H9 (cell line): ENCODE measurements around the gene TBC1D22A. TPM values are rescaled to one million over a fixed set of nuclear protein-coding genes. Genes with fewer than 3 reads are reported as not detected.

Experiments used
- DNase-seq: peaks from one replicate; pipeline ENCODE4 v3.0.0-alpha.2; 2017
- H2AFZ ChIP-seq: one replicate; pipeline ENCODE4 v1.6.1; 2013; ENCODE audit warnings: mild to moderate bottlenecking, low read length, control low read depth, moderate library complexity
- H2AK5ac ChIP-seq: 2 replicates; pipeline ENCODE4 v1.6.1; 2013; ENCODE audit warnings: low read length, control low read depth, mixed read lengths; ENCODE audit not compliant: insufficient read length
- H2BK120ac ChIP-seq: one replicate; pipeline ENCODE4 v1.6.1; 2013; ENCODE audit warnings: low read depth, mild to moderate bottlenecking, low read length, control low read depth, inconsistent platforms; ENCODE audit not compliant: poor library complexity, severe bottlenecking
- H2BK12ac ChIP-seq: 2 replicates; pipeline ENCODE4 v1.6.1; 2013; ENCODE audit warnings: low read length, control low read depth, mixed read lengths, low read depth; ENCODE audit not compliant: insufficient read length
- H2BK15ac ChIP-seq: 2 replicates; pipeline ENCODE4 v1.6.1; 2013; ENCODE audit warnings: low read depth, low read length, control low read depth
- H2BK20ac ChIP-seq: one replicate; pipeline ENCODE4 v1.6.1; 2013; ENCODE audit warnings: low read depth, mild to moderate bottlenecking, low read length, control low read depth, inconsistent platforms; ENCODE audit not compliant: poor library complexity, severe bottlenecking
- H2BK5ac ChIP-seq: 2 replicates; pipeline ENCODE4 v1.6.1; 2013; ENCODE audit warnings: low read length, control low read depth, mixed read lengths; ENCODE audit not compliant: insufficient read length
- H3K14ac ChIP-seq: 2 replicates; pipeline ENCODE4 v1.6.1; 2013; ENCODE audit warnings: low read length, control low read depth; ENCODE audit not compliant: insufficient read depth
- H3K18ac ChIP-seq: 2 replicates; pipeline ENCODE4 v1.6.1; 2013; ENCODE audit warnings: low read depth, mild to moderate bottlenecking, mixed read lengths, low read length, control low read depth; ENCODE audit not compliant: insufficient read length
- H3K23ac ChIP-seq: 2 replicates; pipeline ENCODE4 v1.6.1; 2013; ENCODE audit warnings: low read length, control low read depth, mixed read lengths, low read depth; ENCODE audit not compliant: insufficient read length
- H3K23me2 ChIP-seq: 2 replicates; pipeline ENCODE4 v1.6.1; 2013; ENCODE audit warnings: low read depth, mild to moderate bottlenecking, mixed read lengths, low read length, control low read depth; ENCODE audit not compliant: insufficient read length, poor library complexity, severe bottlenecking
- H3K27ac ChIP-seq: 2 replicates; pipeline ENCODE4 v1.5.1; 2013; ENCODE audit warnings: low read length, control low read depth, mixed read lengths, low read depth; ENCODE audit not compliant: insufficient read length
- H3K27me3 ChIP-seq: 2 replicates; pipeline ENCODE4 v1.6.1; 2013; ENCODE audit warnings: low read length, control low read depth, inconsistent platforms; ENCODE audit not compliant: insufficient read depth
- H3K4ac ChIP-seq: 2 replicates; pipeline ENCODE4 v1.6.1; 2013; ENCODE audit warnings: low read depth, mild to moderate bottlenecking, control low read depth, inconsistent platforms, low read length, moderate library complexity
- H3K4me1 ChIP-seq: 2 replicates; pipeline ENCODE4 v1.6.1; 2013; ENCODE audit warnings: low read length, control low read depth, inconsistent platforms; ENCODE audit not compliant: insufficient read depth
- H3K4me2 ChIP-seq: 2 replicates; pipeline ENCODE4 v1.6.1; 2013; ENCODE audit warnings: low read length, control low read depth, mixed read lengths; ENCODE audit not compliant: insufficient read length, insufficient read depth
- H3K56ac ChIP-seq: 2 replicates; pipeline ENCODE4 v1.6.1; 2013; ENCODE audit warnings: low read depth, mild to moderate bottlenecking, mixed read lengths, low read length, control low read depth; ENCODE audit not compliant: insufficient read length
- H3K79me1 ChIP-seq: 2 replicates; pipeline ENCODE4 v1.6.1; 2013; ENCODE audit warnings: low read depth, mild to moderate bottlenecking, moderate library complexity, low read length, control low read depth, inconsistent platforms; ENCODE audit not compliant: insufficient read depth, poor library complexity, severe bottlenecking
- H3K79me2 ChIP-seq: 2 replicates; pipeline ENCODE4 v1.6.1; 2013; ENCODE audit warnings: low read length, control low read depth, inconsistent platforms; ENCODE audit not compliant: insufficient read depth
- H3K9ac ChIP-seq: 2 replicates; pipeline ENCODE4 v1.6.1; 2013; ENCODE audit warnings: low read length, control low read depth, mixed read lengths; ENCODE audit not compliant: insufficient read length; ENCODE audit errors: extremely low read depth
- H3K9me3 ChIP-seq: one replicate; pipeline ENCODE4 v1.6.1; 2013; ENCODE audit warnings: low read depth, low read length, inconsistent platforms; ENCODE audit not compliant: control insufficient read depth
- H3T11ph ChIP-seq: one replicate; pipeline ENCODE4 v1.6.1; 2013; ENCODE audit warnings: mild to moderate bottlenecking, low read length, control low read depth, inconsistent platforms
- H4K20me1 ChIP-seq: one replicate; pipeline ENCODE4 v1.6.1; 2013; ENCODE audit not compliant: control insufficient read depth, insufficient read length, insufficient read depth
- H4K5ac ChIP-seq: 2 replicates; pipeline ENCODE4 v1.6.1; 2013; ENCODE audit warnings: low read depth, mild to moderate bottlenecking, mixed read lengths, low read length, control low read depth; ENCODE audit not compliant: insufficient read length
- H4K8ac ChIP-seq: replicated peaks from 2 replicates; pipeline ENCODE4 v1.6.1; 2013; ENCODE audit warnings: low read length, control low read depth, mixed read lengths, low read depth; ENCODE audit not compliant: insufficient read length
- H4K91ac ChIP-seq: 2 replicates; pipeline ENCODE4 v1.6.1; 2013; ENCODE audit warnings: low read depth, mild to moderate bottlenecking, moderate library complexity, mixed read lengths, low read length, control low read depth; ENCODE audit not compliant: insufficient read length
- H3K27ac Mint-ChIP-seq, 3 experiments: 2 replicates in 2 of 3; 3 replicates in 1 of 3; pipeline ENCODE4 v1.8.0; 2020 to 2021; ENCODE audit warnings: mixed read lengths in 3 of 3, mild to moderate bottlenecking in 1 of 3, moderate library complexity in 1 of 3
- H3K27me3 Mint-ChIP-seq: 2 replicates; pipeline ENCODE4 v1.8.0; 2021; ENCODE audit warnings: low read depth, mild to moderate bottlenecking, moderate library complexity, mixed read lengths
- H3K36me3 Mint-ChIP-seq, 3 experiments: 2 replicates in 2 of 3; 3 replicates in 1 of 3; pipeline ENCODE4 v1.8.0; 2020 to 2021; ENCODE audit warnings: low read depth in 3 of 3, mixed read lengths in 3 of 3; ENCODE audit not compliant: insufficient read depth in 1 of 3
- H3K4me1 Mint-ChIP-seq, 2 experiments: 2 replicates each; pipeline ENCODE4 v1.8.0; 2020; ENCODE audit warnings: mixed read lengths in 2 of 2
- H3K4me3 Mint-ChIP-seq, 2 experiments: 2 replicates in 1 of 2; 3 replicates in 1 of 2; pipeline ENCODE4 v1.8.0; 2020 to 2021; ENCODE audit warnings: mild to moderate bottlenecking in 2 of 2, mixed read lengths in 2 of 2, moderate library complexity in 1 of 2
- H3K9me3 Mint-ChIP-seq, 2 experiments: 2 replicates in 1 of 2; 3 replicates in 1 of 2; pipeline ENCODE4 v1.8.0; 2020; ENCODE audit warnings: mild to moderate bottlenecking in 2 of 2, mixed read lengths in 2 of 2, moderate library complexity in 1 of 2
- WGBS: extraction: QIAGEN DNeasy Blood & Tissue Kit; methylation state at CpG from one replicate; pipeline ENCODE4 v1.1.7; 2013; ENCODE audit warnings: missing lambda C conversion rate, low lambda C conversion rate, mixed read lengths; ENCODE audit not compliant: insufficient read length; ENCODE audit errors: extremely low coverage; 5-methylcytosine and 5-hydroxymethylcytosine counted together
- total RNA-seq: library from RNA; stranded (reverse); gene quantifications from 2 replicates; pipeline ENCODE4 v1.2.1, GENCODE V29; 2021
- TF ChIP-seq, protein P1 (sequence below): fragments of 200-600 bp; sonication (generic); conservative IDR thresholded peaks from 3 replicates; pipeline ENCODE4 v1.8.0; 2021; ENCODE audit warnings: antibody characterized with exemption, mild to moderate bottlenecking

The TBC1D22A gene
- total RNA-seq, 1 experiment from 2014 or later = 20.8 TPM

DNA sequence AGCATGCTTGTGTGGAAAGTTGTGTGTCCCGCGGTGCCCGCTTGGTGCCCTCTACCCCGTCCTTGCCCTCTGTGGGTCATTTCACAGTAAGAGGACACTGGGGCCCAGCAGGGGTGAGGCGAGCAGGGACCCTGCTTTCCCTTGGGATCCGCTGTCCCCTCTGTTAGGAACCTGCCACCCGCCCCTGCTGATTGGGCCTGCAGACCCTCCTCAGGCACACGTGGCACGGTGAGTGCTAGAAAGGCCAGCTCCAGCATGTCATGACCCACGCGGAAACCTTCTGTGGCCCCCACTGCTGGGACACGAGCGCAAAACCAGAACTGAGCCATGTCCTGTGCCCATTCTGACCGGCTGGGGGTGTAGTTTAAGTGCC lies 353.1 kb downstream of the TBC1D22A start:
- Histone ChIP-seq H3T11ph (no peak overlapping the region), H2BK12ac (no peak overlapping the region), H3K27me3 (no peaks in the 10 kb centered on the region), H3K4me2 (no peak overlapping the region), H2BK15ac (no peak overlapping the region), H3K27ac (no peak overlapping the region), H3K4me1 (no peaks in the 10 kb centered on the region; the same call in 1 of the 2 replicates), H3K18ac (no peak overlapping the region), H4K91ac (no peak overlapping the region), H2AFZ (no peak overlapping the region), H3K9me3 (no peaks in the 10 kb centered on the region), H3K79me1 (no peaks in the 10 kb centered on the region), H3K23ac (no peak overlapping the region), H3K79me2 (no peaks in the 10 kb centered on the region), H3K9ac (no peak overlapping the region), H3K14ac (no peak overlapping the region; the same call in 1 of the 2 replicates), H3K4ac (no peak overlapping the region), H2BK20ac (no peak overlapping the region), H2BK5ac (no peak overlapping the region), H4K20me1 (no peaks in the 10 kb centered on the region), H2BK120ac (no peak overlapping the region), H4K8ac (no peak overlapping the region), H4K5ac (no peak overlapping the region), H3K56ac (no peak overlapping the region), H2AK5ac (no peak overlapping the region), H3K23me2 (no peaks in the 10 kb centered on the region)
- WGBS = no CpG with 5 or more reads among the region's 14 CpGs
- DNase-seq = peak; percentile 18
- Mint-ChIP-seq H3K9me3 (no peaks in the 10 kb centered on the region), H3K27me3 (no peaks in the 10 kb centered on the region), H3K4me3 (no peak overlapping the region), H3K36me3 (peaks cover 0 to 2% (median 0%) of the 10 kb centered on the region in 3 experiments; a peak in 2 of 7 replicates), H3K4me1 (peaks cover 0 to 5% of the 10 kb centered on the region in 2 experiments; a peak in 2 of 4 replicates), H3K27ac (peak overlapping the region in 2 of 3 experiments; percentile 57 to 92; a peak in 3 of 7 replicates)
- TF ChIP-seq, protein P1, sequence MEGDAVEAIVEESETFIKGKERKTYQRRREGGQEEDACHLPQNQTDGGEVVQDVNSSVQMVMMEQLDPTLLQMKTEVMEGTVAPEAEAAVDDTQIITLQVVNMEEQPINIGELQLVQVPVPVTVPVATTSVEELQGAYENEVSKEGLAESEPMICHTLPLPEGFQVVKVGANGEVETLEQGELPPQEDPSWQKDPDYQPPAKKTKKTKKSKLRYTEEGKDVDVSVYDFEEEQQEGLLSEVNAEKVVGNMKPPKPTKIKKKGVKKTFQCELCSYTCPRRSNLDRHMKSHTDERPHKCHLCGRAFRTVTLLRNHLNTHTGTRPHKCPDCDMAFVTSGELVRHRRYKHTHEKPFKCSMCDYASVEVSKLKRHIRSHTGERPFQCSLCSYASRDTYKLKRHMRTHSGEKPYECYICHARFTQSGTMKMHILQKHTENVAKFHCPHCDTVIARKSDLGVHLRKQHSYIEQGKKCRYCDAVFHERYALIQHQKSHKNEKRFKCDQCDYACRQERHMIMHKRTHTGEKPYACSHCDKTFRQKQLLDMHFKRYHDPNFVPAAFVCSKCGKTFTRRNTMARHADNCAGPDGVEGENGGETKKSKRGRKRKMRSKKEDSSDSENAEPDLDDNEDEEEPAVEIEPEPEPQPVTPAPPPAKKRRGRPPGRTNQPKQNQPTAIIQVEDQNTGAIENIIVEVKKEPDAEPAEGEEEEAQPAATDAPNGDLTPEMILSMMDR = no peak
